Activated T-cell treated with anti-CD3 and anti-CD28 coated beads, Interleukin-2, amount 50 U/mL, for 72 hours (primary cell): ENCODE measurements around the gene PRKD1. TPM values are rescaled to one million over a fixed set of nuclear protein-coding genes. Genes with fewer than 3 reads are reported as not detected.
"Not testable (repeated sequence)": the region's sequence is repeated elsewhere in the genome, so short reads cannot be mapped to it uniquely, and the experiment has no call there.

Experiments
- ATAC-seq, 2 donors: fragments of 150-1000 bp; cut with Tn5 transposase; replicated peaks in 1 of 2; 2 replicates each; pipeline ENCODE4 v1.10.0; 2021; ENCODE audit warnings: moderate library complexity in 2 of 2, mild to moderate bottlenecking in 1 of 2
- DNase-seq, 2 donors: peaks; one replicate each; pipeline ENCODE4 v3.0.0; 2021 to 2022; ENCODE audit warnings: mixed read lengths in 1 of 2
- H3K27ac Mint-ChIP-seq: one replicate; pipeline ENCODE4 v1.8.0; 2022; ENCODE audit warnings: mild to moderate bottlenecking, moderate library complexity, mixed read lengths
- H3K27me3 Mint-ChIP-seq: one replicate; pipeline ENCODE4 v1.8.0; 2022; ENCODE audit warnings: low read depth, mixed read lengths
- H3K36me3 Mint-ChIP-seq, 2 donors: one replicate each; pipeline ENCODE4 v1.8.0; 2022; ENCODE audit warnings: mixed read lengths in 2 of 2, mild to moderate bottlenecking in 1 of 2; ENCODE audit not compliant: insufficient read depth in 2 of 2
- H3K4me1 Mint-ChIP-seq: one replicate; pipeline ENCODE4 v1.8.0; 2022; ENCODE audit warnings: low read depth, mixed read lengths
- H3K4me3 Mint-ChIP-seq, 2 donors: one replicate each; pipeline ENCODE4 v1.8.0; 2022; ENCODE audit warnings: mild to moderate bottlenecking in 2 of 2, mixed read lengths in 2 of 2, moderate library complexity in 2 of 2
- H3K9me3 Mint-ChIP-seq, 2 donors: one replicate each; pipeline ENCODE4 v1.8.0; 2022; ENCODE audit warnings: mixed read lengths in 2 of 2
- total RNA-seq, 2 donors: library from RNA; stranded (reverse); gene quantifications; one replicate each; pipeline ENCODE4 v1.2.3, GENCODE V29; 2022

Gene PRKD1
- total RNA-seq, 2 donors from 2014 or later, result not detected

DNA sequence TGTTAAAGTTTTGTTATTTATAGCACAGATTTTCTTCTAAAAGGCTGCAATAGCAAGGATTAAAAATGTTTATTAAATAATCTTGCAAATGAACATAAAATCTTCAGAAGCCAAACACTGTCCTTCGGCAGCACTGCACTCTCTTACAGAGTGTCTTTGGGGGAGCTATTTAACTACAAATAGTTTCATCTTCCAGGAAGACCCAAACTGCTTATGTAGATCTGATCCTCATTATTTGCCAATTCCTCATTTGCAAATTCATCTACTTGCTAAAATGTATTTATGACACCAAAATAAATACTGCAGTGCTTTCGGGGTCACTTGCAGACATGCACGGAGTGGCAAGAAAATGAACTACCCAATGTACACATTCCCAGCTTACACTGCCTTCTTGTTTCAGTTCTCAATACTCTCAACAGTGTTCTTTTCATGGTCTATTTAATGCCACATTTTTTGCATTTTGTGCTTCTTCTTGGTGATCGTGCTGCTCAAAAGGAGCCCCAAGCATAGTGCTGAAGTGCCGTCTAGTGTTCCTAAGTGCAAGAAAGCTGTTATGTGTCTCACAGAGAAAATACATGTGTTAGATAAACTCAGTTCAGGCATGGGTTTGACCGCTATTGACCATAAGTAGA lies 128.1 kb downstream of the PRKD1 start:
- Mint-ChIP-seq H3K27me3 (no peaks in the 10 kb centered on the region), H3K27ac (no peak overlapping the region), H3K4me3 (no peak overlapping the region), H3K36me3 (no peaks in the 10 kb centered on the region), H3K4me1 (no peaks in the 10 kb centered on the region), H3K9me3 (peaks cover 2 to 4% of the 10 kb centered on the region in 2 donors)
- no peak for ATAC-seq
- no peak for DNase-seq

DNA sequence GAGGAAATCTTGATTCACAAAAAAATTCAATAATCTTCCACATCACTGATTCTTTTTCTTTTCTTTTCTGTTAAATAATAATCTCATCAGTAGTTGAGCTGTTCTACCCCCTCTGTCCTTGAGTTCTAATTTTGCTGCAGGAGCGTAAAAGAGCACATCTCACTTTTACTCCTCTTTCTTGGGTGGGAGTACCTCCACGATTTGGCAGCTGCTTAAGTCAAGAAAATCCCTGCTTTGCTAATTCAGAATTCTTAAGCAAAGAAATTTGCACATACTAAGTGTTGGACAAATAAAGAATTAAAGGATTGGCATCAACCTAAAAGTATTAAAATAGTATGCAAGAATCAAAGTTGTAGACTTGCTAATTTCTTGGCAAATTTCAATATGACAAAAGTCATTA lies 128.8 kb downstream of the PRKD1 start:
- Mint-ChIP-seq H3K9me3 (peaks cover 2 to 4% of the 10 kb centered on the region in 2 donors), H3K4me1 (no peaks in the 10 kb centered on the region), H3K36me3 (no peaks in the 10 kb centered on the region), H3K4me3 (no peak overlapping the region), H3K27ac (no peak overlapping the region), H3K27me3 (no peaks in the 10 kb centered on the region)
- no peak for DNase-seq
- ATAC-seq, result no peak

DNA sequence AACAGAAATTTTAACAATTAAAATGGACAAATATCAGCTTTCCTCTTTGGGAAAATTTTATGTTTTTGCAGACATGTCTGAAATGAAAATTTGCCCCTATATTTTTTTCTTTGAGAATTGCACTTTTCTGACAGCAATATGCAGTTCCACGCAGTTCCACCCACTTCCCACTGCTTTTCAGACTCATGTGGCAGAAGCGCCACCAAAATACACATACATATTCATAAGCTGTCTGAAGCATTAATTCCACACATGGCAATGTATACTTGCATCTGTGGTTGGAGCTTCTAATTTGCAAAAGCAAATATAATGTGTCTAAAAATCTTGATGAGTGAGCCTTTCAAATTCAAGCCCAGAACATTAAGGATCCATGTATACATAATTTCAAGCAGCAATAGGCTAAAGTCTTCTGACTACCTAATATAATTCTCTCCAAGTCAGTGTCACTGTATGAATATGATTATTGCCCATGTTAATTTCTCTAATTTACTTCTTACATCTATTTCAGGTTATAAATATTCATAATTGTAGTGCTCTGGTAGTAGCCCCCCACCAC lies 129.5 kb downstream of the PRKD1 start:
- no peak for ATAC-seq
- H3K4me3 Mint-ChIP-seq, result no peak overlapping the region
- H3K27me3 Mint-ChIP-seq, result no peaks in the 10 kb centered on the region
- H3K4me1 Mint-ChIP-seq, result no peaks in the 10 kb centered on the region
- peaks cover 2 to 4% of the 10 kb centered on the region in 2 donors for H3K9me3 Mint-ChIP-seq
- H3K36me3 Mint-ChIP-seq, result no peaks in the 10 kb centered on the region
- DNase-seq, result no peak
- H3K27ac Mint-ChIP-seq, result no peak overlapping the region

DNA sequence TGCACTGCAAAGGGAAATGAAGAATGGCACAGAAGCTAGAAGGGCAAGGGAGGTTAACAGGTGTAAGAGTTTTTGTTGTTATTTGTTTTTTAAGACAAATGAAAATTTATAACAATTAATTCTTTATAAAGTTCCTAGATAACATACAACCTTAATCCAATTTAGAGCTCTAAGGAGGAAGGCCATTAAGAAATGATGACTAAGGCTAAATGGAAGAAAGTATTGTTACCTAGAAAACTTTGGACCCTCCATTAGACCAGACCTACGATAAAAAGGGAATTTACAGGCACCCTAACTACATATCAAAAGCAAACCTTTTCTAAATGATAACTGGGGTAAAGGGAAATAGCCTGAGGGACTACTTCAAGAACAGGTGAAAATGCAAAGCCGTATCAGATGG lies 130.8 kb downstream of the PRKD1 start:
- H3K9me3 Mint-ChIP-seq, result peaks cover 2 to 4% of the 10 kb centered on the region in 2 donors
- no peak overlapping the region for H3K4me3 Mint-ChIP-seq
- no peaks in the 10 kb centered on the region for H3K36me3 Mint-ChIP-seq
- DNase-seq (no peak), ATAC-seq (no peak)
- no peaks in the 10 kb centered on the region for H3K27me3 Mint-ChIP-seq
- H3K27ac Mint-ChIP-seq, result no peak overlapping the region
- H3K4me1 Mint-ChIP-seq, result no peaks in the 10 kb centered on the region

DNA sequence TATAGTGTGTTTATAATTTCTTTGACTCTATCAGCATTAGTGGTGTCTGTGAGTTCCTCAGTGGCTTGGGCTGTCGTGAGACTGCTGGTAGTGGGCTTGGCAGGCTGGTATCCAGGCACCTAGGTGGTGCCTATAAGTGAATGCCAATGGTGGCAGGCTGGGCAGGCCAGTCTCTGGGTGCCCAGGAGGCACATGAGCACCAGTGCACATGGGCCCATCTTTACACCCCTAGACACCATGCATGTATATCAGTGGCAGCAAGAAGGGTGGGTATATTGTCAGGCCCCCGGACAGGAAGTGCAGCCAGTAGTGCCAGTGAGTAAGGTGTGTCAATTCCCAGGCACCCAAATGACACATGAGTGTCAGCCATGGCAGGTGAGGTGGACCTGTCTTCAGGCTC lies 138.2 kb downstream of the PRKD1 start:
- H3K27ac Mint-ChIP-seq, result no peak overlapping the region
- no peak overlapping the region for H3K4me3 Mint-ChIP-seq
- H3K27me3 Mint-ChIP-seq, result no peaks in the 10 kb centered on the region
- no peaks in the 10 kb centered on the region for H3K4me1 Mint-ChIP-seq
- no peak for ATAC-seq
- no peak for DNase-seq
- peaks cover 11 to 14% of the 10 kb centered on the region in 2 donors for H3K9me3 Mint-ChIP-seq
- no peaks in the 10 kb centered on the region for H3K36me3 Mint-ChIP-seq

DNA sequence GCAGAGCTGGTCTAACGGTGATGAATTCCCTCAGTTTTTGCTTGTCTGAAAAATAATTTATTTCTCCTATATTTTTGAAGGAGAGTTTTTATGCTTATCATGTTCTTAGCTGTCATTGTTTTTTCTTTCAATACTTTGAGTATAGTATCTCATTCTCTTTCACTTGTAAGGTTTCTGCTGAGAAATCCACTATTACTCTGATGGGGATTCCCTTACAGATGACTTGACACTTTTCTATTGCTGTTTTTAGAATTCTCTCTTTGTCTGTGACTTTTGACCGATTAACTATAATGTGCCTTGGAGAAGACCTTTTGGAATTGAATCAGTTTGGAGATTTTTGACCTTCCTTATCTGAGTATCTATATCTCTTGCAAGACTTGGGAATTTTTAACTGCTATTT lies 139.6 kb downstream of the PRKD1 start:
- Mint-ChIP-seq H3K4me1 (no peaks in the 10 kb centered on the region), H3K9me3 (peaks cover 11 to 19% of the 10 kb centered on the region in 2 donors), H3K36me3 (no peaks in the 10 kb centered on the region), H3K27me3 (no peaks in the 10 kb centered on the region), H3K27ac (no peak overlapping the region), H3K4me3 (no peak overlapping the region)
- no peak for DNase-seq
- ATAC-seq, result no peak

DNA sequence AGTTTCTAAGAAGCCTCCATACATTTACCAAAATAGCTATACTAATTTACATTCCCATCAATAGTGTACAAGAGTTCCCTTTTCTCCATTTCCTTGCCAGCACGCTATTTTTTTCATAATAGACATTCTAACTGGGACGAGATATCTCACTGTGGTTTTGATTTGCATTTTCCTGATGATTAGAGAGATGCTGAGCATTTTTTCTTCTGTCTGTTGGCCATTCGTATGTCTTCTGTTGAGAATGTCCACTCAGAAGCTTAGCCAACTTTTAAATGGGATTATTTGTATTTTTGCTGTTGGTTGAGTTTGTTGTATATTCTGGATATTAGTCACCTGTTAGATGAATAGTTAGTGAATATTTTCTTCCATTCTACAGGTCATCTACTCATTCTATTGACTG lies 144.1 kb downstream of the PRKD1 start:
- Mint-ChIP-seq H3K4me3 (no peak overlapping the region), H3K9me3 (peaks cover 10 to 21% of the 10 kb centered on the region in 2 donors), H3K27ac (no peak overlapping the region), H3K4me1 (no peaks in the 10 kb centered on the region), H3K36me3 (no peaks in the 10 kb centered on the region), H3K27me3 (no peaks in the 10 kb centered on the region)
- no peak for DNase-seq
- ATAC-seq, result no peak

DNA sequence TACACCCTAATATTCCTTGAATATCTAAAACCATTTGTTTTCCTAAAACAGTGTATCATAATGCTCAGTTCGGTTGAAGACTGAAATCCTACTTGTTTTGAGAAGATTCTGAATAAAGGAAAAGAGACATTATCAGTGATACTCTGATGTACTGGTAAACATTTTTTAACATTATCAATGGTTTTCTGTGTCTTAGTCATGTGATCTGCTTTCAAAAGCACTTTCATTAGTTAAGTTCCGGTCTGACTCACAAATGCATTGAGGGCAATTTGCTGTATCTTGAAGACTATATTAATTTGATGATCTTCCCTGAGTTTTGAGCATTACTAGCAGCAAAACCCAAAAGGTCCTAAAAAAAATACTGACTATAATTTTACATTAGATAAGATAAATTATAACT lies 145.6 kb downstream of the PRKD1 start:
- no peaks in the 10 kb centered on the region for H3K4me1 Mint-ChIP-seq
- peaks cover 11 to 25% of the 10 kb centered on the region in 2 donors for H3K9me3 Mint-ChIP-seq
- DNase-seq (no peak), ATAC-seq (no peak)
- no peaks in the 10 kb centered on the region for H3K27me3 Mint-ChIP-seq
- H3K27ac Mint-ChIP-seq, result no peak overlapping the region
- H3K4me3 Mint-ChIP-seq, result no peak overlapping the region
- peaks cover 0 to 2% of the 10 kb centered on the region in 2 donors for H3K36me3 Mint-ChIP-seq

DNA sequence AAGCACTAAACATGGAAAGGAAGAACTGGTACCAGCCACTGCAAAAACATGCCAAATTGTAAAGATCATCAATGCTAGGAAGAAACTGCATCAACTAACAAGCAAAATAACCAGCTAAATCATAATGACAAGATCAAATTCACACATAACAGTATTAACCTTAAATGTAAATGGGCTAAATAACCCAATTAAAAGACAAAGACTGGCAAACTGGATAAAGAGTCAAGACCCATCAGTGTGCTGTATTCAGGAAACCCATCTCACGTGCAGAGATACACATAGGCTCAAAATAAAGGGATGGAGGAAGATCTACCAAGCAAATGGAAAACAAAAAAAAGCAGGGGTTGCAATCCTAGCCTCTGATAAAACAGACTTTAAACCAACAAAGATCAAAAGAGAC lies 150.5 kb downstream of the PRKD1 start:
- not testable (repeated sequence) for DNase-seq, H3K4me3 Mint-ChIP-seq, H3K27me3 Mint-ChIP-seq, H3K27ac Mint-ChIP-seq, H3K4me1 Mint-ChIP-seq, ATAC-seq, H3K36me3 Mint-ChIP-seq
- peaks cover 13 to 16% of the 10 kb centered on the region in 2 donors for H3K9me3 Mint-ChIP-seq

DNA sequence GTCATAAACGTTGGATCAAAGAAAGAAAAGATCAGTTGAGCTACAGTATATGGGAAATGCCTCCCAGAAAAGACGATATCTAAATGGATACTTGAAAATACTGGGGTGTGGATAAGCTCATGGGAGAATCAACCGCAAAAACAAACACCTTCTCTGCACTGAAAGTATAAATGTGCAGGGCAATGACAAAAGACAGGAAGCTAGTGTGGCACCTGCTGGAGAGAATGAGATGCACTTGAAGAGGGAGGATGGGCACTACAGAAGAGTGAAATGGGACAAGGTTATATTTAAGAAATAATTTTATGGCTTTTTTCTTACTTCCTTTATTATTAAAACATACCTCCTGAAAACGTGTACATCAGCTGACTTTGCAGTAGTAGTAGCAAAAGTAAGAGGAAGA lies 153.7 kb downstream of the PRKD1 start:
- no peaks in the 10 kb centered on the region for H3K27me3 Mint-ChIP-seq
- H3K4me1 Mint-ChIP-seq, result no peaks in the 10 kb centered on the region
- H3K27ac Mint-ChIP-seq, result no peak overlapping the region
- DNase-seq, result no peak
- ATAC-seq, result no peak
- H3K4me3 Mint-ChIP-seq, result no peak overlapping the region
- peaks cover 15 to 20% of the 10 kb centered on the region in 2 donors for H3K9me3 Mint-ChIP-seq
- H3K36me3 Mint-ChIP-seq, result peaks cover 2 to 7% of the 10 kb centered on the region in 2 donors

DNA sequence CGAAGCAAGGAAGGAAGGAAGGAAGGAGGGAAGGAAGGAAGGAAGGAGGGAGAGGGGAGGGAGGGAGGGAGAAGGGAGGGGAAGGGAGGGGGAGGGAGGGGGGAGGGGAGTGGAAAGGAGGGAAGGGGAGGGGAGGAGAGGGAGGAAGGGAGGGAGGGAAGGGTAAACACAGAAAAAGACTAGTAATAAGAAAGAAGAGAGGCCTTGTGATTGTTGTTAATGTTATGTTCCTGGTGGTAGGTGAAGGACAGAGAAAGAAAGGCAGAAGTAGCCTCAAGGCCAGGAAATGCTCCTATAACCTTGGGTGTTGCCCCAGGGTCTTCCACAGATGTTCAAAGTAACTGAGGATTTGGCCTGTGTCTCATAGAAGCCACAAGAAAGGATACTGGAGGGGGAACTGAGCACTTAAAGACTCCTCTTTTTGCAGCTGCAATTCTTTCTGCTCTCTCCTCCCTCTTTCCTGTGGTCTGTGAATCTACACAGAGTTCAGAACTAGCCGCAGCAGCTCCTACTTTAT lies 164.2 kb downstream of the PRKD1 start:
- Mint-ChIP-seq H3K4me3 (no peak overlapping the region), H3K27me3 (no peaks in the 10 kb centered on the region), H3K27ac (no peak overlapping the region), H3K4me1 (no peaks in the 10 kb centered on the region), H3K9me3 (peaks cover 10% of the 10 kb centered on the region in 2 donors), H3K36me3 (no peaks in the 10 kb centered on the region)
- no peak for ATAC-seq
- no peak for DNase-seq

DNA sequence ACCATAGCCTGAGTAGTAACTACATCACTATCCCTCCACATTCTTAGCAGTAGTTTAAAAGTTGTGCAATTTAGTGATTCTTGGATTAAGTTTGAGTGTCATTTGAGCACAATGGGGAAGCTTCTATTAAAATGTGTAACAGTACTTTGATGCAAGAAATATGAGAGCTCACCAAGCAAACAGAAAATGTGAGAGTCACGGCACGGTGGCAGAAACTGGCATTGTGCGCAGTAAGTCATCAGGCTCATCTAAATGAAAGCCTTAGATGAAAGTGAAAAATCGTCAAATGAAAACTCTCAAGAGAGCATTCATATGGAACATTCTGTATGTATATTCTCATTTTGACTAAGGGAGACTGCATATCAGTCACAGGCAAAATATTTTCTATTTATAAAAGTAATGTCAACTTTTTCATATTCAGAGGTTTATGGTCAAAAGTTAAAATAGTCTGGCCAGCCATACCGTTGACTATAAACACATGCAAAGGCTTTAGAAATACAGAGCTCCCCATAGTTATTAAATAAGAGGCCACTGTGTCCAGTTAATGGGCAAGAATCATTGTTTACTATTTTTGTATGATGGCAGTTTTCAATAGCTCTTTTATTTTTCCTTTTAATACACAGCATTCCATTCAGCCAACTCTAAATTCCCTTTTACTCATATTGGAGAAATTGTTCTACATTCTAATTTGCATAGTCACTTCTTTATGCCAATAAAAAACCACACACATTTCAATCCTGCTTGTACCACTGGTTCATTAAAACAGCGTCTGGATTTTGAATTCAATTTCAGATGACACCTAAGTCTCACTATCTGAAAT lies 167.9 kb downstream of the PRKD1 start:
- DNase-seq (no peak), ATAC-seq (no peak)
- Mint-ChIP-seq H3K36me3 (no peaks in the 10 kb centered on the region), H3K27me3 (no peaks in the 10 kb centered on the region), H3K9me3 (peaks cover 12 to 13% of the 10 kb centered on the region in 2 donors), H3K27ac (no peak overlapping the region), H3K4me3 (no peak overlapping the region), H3K4me1 (no peaks in the 10 kb centered on the region)

DNA sequence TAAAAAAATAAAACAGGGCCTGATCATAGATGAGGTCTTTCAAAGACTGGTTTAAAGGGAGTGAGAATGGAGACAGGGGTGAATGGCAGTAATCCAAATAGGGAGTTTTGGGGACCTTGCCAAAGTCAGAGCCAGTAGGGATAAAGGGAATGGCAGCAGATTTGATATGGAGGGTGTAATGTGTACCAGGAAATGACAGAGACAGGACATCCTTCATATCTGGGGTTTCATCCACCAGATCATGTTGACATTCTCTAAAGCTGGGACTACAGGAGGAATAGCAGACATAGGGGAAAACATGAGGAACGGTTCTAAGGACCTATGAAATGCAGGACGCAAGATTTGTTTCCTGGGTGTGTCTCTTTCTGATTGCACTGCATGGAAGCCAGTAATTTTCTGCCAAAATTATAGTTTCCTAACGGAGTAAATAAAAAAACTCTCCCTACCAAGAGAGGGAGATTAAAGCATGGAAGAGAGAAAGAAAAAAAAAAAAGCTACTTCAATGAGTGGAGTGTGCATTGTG lies 169.9 kb downstream of the PRKD1 start:
- Mint-ChIP-seq H3K27me3 (no peaks in the 10 kb centered on the region), H3K27ac (no peak overlapping the region), H3K9me3 (peaks cover 7 to 12% of the 10 kb centered on the region in 2 donors), H3K4me1 (no peaks in the 10 kb centered on the region), H3K36me3 (no peaks in the 10 kb centered on the region), H3K4me3 (no peak overlapping the region)
- DNase-seq, result no peak
- ATAC-seq, result no peak
